Erythroblast (primary cell): ENCODE data around the gene NAA10.

ENCODE experiments used
- DNase-seq, 2 experiments: peaks; one replicate each; lab custom pipeline; 2025; lab: John Stamatoyannopoulos, UW
- GATA1 ChIP-seq: IDR thresholded peaks from 2 replicates; pipeline ENCODE4 v1.6.1; 2011; ENCODE audit warnings: low read depth, mild to moderate bottlenecking, control low read depth, low read length, moderate library complexity
- POLR2A ChIP-seq: IDR thresholded peaks from 2 replicates; pipeline ENCODE4 v1.6.1; 2011; ENCODE audit warnings: mild to moderate bottlenecking, low read length

Gene NAA10

GRCh38 chrX:153886915-153887314 lies 47.9 kb downstream of the NAA10 start:
- no peak for DNase-seq
- TF ChIP-seq GATA1 (no peak), POLR2A (no peak)

GRCh38 chrX:153885968-153886903 lies 48.6 kb downstream of the NAA10 start, which contains the start of gene L1CAM:
TSS of gene L1CAM (minus strand) at chrX:153886173. CDS start at chrX:153875836, 10,337 bp downstream.
- DNase-seq = no peak
- TF ChIP-seq GATA1 = no peak
- TF ChIP-seq POLR2A = no peak

GRCh38 chrX:153885208-153885787 lies 49.5 kb downstream of the NAA10 start:
- DNase-seq = no peak
- TF ChIP-seq POLR2A = no peak

GRCh38 chrX:153884590-153884989 lies 50.2 kb downstream of the NAA10 start:
- no peak for TF ChIP-seq GATA1
- TF ChIP-seq POLR2A = no peak
- no peak for DNase-seq

GRCh38 chrX:153884136-153884535 lies 50.7 kb downstream of the NAA10 start:
- no peak for DNase-seq
- TF ChIP-seq GATA1 (no peak), POLR2A (no peak)

- TF ChIP-seq GATA1 (no peak), POLR2A (no peak)
- DNase-seq = no peak
These were observed 51.5 kb downstream of the NAA10 start for GRCh38 chrX:153883163-153883843.

GRCh38 chrX:153882557-153882956 lies 52.3 kb downstream of the NAA10 start:
- TF ChIP-seq GATA1 = no peak
- no peak for TF ChIP-seq POLR2A
- no peak for DNase-seq

- no peak for DNase-seq
- TF ChIP-seq GATA1 (no peak), POLR2A (no peak)
These were observed 52.7 kb downstream of the NAA10 start for GRCh38 chrX:153882086-153882498.

GRCh38 chrX:153881281-153881680 lies 53.6 kb downstream of the NAA10 start:
- DNase-seq = no peak

GRCh38 chrX:153880440-153880815 lies 54.4 kb downstream of the NAA10 start:
- TF ChIP-seq GATA1 = no peak
- TF ChIP-seq POLR2A = no peak
- no peak for DNase-seq

More at GRCh38 chrX:153881281-153881680, 53.6 kb downstream of the NAA10 start:
- TF ChIP-seq POLR2A = no peak
- no peak for TF ChIP-seq GATA1

- no peak for DNase-seq
- no peak for TF ChIP-seq GATA1
- no peak for TF ChIP-seq POLR2A
These were observed 54.9 kb downstream of the NAA10 start for GRCh38 chrX:153879741-153880439.
